Stimulated activated CD4-positive, alpha-beta T cell treated with anti-CD3 and anti-CD28 coated beads, Interleukin-12 subunit alpha, Interleukin-12 subunit beta, amount 100 ng/mL, for 4 hours (primary cell): Measurements from ENCODE around the gene RIMS3.
"Not testable (repeated sequence)": the region's sequence is repeated elsewhere in the genome, so short reads cannot be mapped to it uniquely, and the experiment has no call there.

ENCODE experiments used
- DNase-seq: peaks from one replicate; pipeline ENCODE4 v3.0.0-alpha.2; 2020

RIMS3 gene

DNA sequence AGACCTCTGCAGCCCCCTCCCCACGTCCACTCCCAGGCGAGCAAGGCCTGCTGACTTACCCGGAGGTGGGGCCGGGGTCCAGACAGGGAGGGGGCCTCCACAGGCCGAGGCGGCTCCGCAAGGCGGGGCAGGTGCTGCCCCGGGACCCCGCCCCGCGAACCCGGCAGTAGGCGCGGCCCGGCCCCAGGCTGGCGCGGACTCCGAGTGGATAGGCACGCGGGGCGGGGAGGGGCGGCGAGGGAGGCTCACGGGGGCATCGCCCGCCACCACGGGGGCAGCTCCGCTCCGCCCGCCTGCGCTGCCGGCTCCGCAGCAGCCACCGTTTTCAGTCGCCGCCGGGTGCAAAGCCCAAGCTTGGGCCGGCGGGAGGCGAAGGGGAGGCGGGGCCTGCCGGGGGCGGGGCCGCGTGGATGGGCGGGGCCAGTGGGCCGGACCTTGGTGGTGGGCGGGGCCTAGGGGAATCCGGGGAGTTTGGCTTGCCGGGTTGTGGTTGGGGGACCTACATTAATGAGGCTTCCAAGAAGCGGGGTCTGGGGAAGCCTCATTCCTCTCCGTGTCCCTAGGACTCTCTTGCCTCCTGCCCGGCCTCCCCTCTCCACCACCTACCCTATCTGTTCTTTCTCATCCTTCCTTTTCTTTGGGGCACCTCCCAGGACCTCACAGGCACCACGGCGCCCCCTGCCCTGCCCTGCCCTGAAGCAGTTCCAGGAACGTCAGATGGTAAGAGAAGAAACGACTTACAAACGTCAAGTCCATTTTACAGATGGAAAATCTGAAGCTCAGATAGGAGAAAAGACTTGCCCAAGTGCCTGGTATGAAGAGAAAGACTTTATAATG lies at the start of gene RIMS3:
TSS of gene RIMS3 (minus strand) at position 348 of the 837 bp plus-strand sequence. CDS start 23,757 bp downstream, outside the sequence.
- DNase-seq, result peak; percentile 84

DNA sequence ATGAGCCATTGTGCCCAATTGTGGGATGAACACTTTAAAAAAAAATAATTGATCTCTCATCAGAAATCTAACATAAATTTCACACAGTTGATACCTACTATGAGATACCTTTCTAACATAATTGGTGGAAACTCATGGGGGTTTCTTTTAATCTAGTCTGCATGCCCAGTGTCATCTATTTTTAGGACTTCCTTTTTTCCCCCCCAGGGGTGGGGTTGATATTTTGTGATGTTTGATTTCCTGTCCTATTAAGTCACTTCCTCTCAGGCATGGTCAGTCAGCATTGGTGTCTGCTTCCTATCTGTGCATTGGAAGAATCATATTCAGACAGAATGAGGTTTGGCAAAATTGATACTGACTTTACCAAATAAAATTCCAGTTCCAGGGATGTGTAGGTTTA lies 47.5 kb upstream of the RIMS3 start:
- DNase-seq, result no peak

DNA sequence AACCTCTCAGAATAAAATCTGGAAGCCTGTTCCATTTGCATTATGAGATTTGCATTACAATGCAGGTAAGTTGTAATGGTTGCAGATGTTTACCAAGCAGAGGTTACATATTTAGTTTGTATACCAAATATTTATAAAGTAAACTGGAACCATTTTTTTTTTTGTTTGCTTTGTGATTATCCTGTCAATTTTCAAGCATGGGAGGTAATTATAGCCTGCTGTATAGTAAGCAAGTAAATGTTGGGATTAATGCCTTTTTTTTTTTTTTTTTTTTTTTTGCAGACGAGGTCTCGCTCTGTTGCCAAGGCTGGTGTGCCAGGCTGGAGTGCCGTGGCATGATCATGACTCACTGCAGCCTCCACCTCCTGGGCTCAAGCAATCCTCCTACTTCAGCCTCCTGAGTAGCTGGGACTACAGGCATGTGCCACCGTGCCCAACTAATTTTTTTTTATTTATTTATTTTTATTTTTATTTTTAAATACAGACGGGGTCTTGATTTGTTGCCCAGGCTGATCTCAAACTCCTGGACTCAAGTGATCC lies 47.0 kb upstream of the RIMS3 start:
- no peak for DNase-seq

GRCh38 chr1:40711465-40712404 lies 46.3 kb upstream of the RIMS3 start:
- DNase-seq, result no peak

- no peak for DNase-seq
Observed at GRCh38 chr1:40710581-40711315, 45.3 kb upstream of the RIMS3 start.

DNA sequence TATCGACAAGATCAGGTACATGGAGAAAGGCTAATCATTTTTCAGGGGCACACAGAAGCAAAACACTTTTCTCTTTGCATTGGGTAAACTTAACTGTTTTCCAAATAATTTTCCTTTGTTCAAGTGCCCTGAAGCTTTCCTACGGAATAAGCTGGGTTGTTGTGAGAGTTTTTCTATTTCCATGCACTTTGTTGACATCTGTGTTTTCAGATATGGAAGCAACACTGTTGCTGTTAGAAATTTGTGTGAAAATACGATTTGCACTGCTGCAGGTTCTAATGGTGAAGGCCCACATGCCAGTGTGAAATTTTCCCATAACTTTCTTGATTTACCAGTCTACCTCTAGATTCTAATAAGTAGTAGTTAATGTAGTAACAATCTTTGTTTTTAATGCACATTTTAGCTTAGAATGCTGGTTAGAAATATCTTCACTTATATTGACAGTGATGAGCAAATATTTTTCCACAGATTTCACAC lies 44.4 kb upstream of the RIMS3 start:
- DNase-seq, result no peak

DNA sequence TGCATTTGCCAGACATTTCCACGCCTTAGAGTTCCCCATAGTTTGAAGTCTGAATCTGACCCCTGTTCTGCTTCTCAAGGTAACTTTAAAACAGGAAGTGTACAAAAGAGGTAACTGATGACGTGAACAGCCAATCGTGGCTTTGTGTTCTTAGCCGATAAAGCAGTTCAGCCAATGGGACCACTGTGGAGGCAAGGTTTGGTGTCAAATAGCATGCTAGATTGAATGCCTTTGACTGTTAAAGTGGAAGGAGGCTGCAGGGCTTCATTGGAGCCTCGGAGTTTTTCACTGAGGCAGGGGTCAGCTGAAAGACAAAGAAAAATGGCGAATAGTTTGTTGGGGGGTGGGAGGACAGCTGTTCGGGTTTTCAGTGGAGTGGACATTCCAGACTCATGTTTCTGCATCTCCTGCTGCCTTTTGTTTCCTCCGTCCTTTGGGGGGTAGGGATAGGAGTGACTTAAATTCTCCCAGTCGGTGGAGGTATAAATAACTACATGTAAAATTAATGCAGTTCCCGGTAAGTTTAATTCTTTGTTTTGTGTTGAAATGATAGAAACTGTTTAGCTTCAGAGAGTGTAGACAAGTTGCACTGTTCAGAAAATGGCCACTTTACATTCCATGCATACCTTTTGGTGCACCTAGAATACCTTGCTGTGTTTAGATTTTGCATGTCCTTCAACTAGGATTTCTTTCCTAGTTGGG lies 43.8 kb upstream of the RIMS3 start:
- DNase-seq, result peak; percentile 47

GRCh38 chr1:40708750-40709099 lies 43.2 kb upstream of the RIMS3 start:
- no peak for DNase-seq

DNA sequence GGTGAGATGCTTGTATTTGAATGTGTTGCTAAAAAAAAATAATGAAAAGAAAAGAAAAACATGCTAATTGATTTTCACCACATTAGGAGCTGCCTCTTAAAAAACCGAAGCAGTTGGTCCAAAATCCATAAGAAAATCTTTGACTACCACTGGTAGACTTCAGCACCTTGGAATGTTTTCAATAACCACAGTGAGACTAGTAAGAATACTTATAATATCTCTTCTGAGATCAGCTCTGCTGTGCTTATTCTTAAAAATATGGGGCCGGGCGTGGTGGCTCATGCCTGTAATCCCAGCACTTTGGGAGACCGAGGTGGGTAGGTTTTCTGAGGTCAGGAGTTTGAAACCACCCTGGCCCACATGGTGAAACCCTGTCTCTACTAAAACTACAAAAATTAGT lies 41.1 kb upstream of the RIMS3 start:
- no peak for DNase-seq

GRCh38 chr1:40704817-40705733 lies 39.6 kb upstream of the RIMS3 start:
- no peak for DNase-seq

- DNase-seq, result no peak
Observed at GRCh38 chr1:40703316-40703715, 37.8 kb upstream of the RIMS3 start.

- not testable (repeated sequence) for DNase-seq
Observed at GRCh38 chr1:40702810-40703209, 37.3 kb upstream of the RIMS3 start.

DNA sequence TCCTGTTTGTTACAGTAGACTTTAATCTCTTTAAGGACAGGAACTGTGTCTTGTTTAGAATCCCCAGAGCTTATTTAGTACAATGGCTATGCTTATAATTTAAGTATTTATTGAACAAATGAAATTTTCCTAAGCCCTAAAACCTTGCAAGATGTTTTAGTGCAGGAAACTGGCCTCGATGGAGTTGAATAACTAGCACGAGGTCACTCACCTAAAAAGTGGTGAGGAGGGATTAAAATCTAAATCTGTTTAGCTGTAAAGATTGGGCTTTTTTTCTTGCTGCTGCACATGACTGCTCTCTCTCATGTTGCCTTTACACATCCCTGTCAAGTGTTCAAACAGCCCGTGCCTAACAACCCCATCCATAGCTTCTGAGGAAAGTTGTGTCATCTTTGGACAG lies 36.2 kb upstream of the RIMS3 start:
- DNase-seq, result no peak

- DNase-seq, result no peak
Observed at GRCh38 chr1:40699787-40700186, 34.3 kb upstream of the RIMS3 start.

DNA sequence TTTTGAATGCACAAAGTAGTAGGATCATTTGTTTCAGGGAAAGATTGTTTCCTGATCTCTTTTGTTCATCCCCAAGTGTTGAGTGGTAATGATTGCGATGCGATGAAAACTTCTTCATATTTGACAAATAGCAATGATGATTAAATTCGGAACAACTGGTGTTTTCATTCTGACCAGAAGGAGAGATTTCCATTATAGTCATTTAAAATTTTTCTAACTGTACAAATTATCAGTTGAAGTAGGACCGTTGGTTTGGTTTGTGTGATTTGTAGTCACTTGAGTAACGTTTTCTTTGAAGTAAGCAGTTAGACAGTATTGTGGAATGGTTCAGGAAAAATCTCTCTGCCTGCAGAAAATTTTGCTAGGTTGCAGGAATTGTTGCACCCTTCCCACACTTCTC lies 32.0 kb upstream of the RIMS3 start:
- DNase-seq, result no peak

GRCh38 chr1:40696294-40696693 lies 30.8 kb upstream of the RIMS3 start:
- no peak for DNase-seq

DNA sequence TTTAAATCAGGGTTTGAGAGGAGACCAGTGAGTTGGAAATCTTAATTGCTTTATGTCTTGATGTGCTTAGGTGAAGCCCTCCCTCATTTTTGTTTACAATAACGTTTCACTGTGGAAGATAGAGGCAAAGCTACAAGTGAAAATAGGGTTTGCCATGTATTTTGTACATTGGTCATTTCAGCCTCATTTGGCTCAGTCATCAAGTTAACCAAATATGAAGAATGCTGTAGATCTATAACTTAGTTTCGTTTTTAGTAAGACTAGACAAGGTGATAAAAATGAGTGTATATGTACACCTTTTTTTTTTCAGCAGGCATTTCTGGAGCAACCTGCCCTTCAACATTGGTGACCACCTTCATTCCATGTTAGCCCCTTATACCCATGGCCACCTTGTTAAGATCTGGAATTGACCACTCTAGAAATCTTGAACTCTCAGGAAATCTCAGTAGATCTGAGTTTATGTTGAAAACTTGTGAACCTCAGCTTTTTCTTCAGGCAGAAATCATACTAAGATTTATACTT lies 28.9 kb upstream of the RIMS3 start:
- no peak for DNase-seq

DNA sequence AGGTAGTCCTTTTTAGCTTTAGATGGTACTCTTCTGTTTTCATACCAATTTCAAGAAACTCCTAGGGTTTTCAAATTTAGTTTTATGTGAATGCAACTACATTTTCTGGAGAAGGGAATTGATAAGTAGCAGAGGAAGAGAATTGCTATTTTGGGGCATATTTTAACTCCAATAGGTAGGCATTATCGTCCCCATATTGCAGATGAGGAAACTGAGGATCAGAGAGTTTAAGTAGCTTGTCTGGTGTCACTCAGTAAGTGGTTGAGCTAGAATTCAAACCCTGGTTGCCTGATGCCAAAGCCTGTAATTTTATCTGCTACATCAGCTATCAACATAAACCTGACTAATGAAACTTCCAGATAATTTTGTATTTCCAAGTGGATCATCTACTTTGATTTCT lies 27.9 kb upstream of the RIMS3 start:
- DNase-seq, result no peak

DNA sequence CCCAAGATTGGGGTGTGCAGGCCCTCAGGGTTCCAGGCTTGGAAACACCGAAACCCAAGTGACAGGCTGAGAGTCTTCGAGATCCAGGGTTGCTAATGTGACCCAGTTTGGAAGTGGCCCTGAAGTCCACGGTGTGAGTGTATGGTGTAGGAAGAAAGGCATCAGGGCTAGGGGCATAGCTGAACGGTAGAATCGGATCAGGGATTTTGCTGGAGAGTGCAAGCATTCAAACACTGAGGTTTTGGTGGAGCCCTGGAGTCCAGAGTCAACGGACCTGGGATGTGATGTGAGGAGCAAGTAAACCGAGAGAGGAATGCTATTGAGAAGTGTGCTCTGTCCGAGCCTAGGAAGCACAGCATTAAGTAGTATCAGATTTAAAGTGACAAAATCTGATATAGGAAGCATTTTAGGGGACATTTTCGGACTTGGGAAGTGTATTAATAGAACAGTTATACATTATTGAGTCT lies 27.0 kb upstream of the RIMS3 start:
- DNase-seq, result no peak
